GM18526 (cell line): ENCODE results near the gene ANKS4B.

Source experiments
- POLR2A ChIP-seq: IDR thresholded peaks from 3 replicates; pipeline ENCODE4 v1.6.1; 2011; ENCODE audit not compliant: insufficient read length; ENCODE audit errors: extremely low read depth

The ANKS4B gene

DNA sequence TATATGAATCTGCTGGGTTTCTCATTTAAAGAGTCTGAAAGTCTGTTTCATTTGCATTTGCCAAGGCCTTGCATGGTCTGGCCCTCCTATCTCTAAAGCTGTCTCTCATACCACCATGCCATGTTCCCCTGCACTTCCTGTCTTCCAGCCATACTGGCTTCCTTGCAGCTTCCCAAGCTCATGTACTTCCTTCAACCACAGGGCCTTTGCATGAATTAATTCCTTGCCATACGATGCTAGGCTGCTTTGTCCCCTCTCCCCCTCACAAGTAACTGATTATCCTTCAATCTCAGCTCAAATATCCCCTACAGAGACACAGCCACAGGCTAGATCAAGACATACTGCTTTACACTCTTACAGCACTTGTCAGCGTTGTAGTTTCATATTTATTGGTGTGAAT, 38.8 kb downstream of the ANKS4B start:
- no peak for TF ChIP-seq POLR2A

DNA sequence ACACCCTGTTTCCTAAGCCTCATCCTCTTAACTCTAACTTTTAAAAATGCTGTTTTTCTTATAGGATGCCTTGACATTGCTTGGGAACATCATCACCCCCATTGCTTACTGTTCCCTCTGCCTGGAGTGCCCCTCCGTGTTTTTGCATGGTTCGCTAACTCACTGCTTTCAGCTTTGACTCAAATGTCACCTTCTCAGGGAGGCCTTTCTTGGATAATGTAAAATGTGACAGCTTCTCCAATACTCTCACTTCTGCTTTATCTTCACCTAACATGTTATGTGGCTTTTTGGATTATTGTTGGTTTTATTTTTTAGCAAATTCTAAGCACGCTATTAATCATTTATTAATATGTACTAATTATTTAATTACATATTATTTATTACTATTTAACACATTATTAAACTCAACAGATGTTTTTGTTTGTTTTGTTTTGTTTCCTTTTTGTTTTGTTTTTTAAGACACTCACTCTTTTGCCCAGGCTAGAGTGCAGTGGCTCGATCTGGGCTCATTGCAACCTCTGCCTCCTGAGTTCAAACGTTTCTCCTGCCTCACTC, 40.8 kb downstream of the ANKS4B start:
- TF ChIP-seq POLR2A = no peak

DNA sequence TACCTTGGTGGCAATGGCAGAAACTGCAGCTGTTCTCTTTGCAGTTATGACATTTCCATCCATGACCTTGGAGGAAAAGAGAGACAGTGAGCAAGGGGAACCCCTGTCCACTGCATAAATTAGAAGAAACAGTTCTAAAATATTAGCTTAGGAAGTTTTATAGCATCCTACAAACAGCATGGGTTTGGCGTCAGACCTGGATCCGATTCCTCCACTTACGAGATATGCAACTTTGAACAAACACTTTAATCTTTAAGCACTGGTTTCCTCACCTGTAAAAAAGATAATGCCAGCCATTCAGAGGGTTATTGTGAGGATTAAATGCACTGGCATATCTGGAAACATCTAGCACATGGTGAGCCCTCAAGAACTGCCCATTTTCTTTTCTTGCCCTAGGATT, 42.0 kb downstream of the ANKS4B start:
- TF ChIP-seq POLR2A = no peak

DNA sequence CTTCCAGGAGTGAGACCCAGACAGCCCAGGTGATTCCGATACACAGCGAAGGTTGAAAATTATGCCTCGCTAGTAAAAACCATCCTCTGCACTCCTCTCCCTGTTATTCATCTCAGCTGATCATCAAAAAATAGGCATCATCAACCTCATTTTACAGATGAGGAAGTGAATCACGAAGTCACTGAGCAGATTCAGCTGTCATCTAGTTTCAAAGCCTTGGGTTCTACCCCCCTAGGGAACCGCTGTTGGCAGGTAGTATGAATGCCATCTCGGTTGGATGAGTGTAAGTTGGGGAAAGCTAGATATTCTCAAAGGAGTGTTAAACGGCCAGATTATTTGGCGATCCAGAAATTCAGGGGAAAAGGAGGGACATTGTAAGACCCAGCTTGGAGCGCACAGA, 42.6 kb downstream of the ANKS4B start:
- TF ChIP-seq POLR2A = no peak

DNA sequence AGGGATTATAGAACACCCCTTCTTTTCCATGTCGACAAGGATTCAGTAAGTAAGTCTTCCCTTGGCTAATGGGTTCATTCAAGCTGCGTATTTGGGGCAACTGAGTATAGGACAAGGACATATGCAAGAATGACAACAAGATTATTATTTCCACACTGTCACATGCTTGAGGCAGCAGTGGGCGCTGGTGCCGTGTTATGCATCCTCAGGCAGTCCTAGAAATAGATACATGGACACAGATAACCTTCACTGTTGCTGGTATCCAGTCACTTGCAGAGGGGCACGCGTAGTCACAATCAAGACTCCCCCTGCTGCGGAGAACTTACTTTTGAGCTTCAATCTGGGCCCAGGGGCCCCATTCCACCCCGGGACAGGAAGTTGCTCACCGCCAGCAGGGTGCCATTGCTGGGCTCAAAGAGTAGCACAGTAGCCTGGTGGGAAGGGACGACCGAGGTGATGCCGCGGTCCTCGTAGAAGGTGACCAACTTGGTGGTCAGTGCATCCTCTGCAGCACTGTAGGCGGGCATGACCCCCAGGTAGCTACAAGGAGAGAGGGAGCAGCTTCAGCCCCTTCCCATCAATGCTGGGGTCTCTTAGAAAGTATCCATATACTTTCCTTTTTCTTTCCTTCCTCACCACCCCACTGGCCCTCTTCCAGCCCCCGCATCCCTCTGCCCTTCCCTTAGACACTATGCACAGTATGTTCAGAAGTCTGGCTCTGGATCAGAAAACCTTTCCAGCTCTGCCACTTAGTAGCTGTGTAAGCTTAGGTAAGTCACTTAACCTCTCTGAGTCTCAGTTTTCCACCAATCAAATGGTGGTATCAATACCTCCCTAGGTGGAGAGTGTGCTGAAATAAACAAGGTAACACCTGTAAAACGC, 43.8 kb downstream of the ANKS4B start:
- TF ChIP-seq POLR2A = no peak

DNA sequence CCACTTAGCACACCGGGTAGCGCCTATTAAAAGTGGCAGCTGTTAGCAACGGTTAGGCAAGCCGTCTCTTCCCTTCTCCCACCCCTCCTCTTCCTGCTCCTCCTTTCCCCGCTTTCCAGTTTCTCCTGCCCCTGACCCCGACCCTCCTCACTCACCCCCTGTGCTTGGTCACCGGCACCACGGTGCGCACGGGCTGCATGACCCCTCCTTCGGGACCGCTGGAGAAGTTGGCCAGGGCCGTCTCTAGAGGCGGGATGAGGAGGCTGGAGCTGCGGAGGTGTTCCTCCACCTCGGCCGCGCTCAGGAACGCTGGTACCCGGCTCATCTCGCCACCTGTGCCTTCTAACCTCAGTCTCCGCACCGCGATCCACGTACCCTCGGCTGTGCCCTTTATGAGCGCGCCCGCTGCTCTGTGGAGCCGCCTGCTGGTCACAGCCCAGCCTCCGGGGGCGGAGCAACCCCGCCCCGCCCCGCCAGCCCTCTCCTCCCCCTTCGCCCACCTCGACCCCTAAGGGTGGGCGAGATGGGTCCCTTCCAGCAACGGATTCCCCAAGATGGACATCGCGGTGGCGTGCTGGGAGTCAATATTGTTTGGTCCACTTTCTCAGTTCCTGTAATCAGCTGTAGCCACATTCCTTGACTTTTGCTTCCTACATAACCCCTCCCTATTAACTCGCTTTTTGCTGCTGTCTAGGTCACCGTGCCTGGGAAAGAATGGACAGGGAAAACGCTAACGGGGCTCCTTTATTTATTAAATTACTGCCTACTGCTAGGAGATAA, 44.6 kb downstream of the ANKS4B start, which contains the start of gene CRYM:
Gene CRYM, minus strand, starts transcription at position 364 of the 780 bp plus-strand sequence. Its CDS starts 39 bp downstream, at position 325.
- no peak for TF ChIP-seq POLR2A

DNA sequence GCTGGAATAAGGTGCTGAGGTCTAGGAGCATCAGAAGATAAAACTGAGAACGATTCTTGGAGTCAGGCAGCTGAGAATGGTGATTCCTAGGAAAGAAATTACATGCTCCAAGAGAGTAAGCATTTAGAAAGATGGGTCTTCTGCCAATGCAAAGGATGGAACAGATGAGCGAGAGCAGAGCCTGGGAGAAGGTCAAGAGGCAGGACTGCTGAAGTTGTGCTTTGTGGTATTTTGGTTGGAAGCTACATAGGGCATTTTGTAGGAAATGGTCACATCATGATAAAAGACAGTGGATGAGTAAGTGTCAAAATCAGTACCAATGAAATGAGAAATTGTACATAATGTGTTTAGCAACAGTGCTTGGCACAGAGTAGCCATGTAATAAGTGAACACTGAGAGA, 46.0 kb downstream of the ANKS4B start:
- TF ChIP-seq POLR2A = no peak

DNA sequence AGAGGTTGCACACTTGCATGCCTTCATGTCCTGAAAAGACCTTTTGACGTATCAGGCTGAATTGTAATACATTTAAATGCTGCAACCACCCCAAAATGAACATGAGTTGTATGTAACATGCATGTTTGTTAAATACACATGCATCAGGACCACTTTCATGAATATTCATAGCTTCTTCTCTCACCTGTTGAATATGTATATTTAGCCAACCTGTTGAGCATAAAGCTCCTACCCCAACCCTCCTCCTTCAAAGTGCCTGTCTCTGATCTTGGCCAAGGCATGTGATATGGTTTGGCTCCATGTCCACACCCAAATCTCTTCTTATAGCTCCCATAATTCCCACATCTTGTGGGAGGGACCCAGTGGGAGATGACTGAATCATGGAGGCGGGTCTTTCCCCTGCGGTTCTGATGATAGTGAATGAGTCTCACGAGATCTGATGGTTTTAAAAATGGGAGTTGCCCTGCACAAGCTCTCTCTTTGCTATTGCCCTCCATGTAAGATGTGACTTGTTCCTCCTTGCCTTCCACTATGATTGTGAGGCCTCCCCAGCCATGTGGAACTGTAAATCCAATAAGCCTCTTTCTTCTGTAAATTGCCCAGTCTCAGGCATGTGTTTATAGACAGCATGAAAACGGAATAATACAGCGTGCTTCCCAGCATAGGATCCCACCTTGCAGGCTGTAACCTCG, 48.3 kb downstream of the ANKS4B start:
- TF ChIP-seq POLR2A = no peak

DNA sequence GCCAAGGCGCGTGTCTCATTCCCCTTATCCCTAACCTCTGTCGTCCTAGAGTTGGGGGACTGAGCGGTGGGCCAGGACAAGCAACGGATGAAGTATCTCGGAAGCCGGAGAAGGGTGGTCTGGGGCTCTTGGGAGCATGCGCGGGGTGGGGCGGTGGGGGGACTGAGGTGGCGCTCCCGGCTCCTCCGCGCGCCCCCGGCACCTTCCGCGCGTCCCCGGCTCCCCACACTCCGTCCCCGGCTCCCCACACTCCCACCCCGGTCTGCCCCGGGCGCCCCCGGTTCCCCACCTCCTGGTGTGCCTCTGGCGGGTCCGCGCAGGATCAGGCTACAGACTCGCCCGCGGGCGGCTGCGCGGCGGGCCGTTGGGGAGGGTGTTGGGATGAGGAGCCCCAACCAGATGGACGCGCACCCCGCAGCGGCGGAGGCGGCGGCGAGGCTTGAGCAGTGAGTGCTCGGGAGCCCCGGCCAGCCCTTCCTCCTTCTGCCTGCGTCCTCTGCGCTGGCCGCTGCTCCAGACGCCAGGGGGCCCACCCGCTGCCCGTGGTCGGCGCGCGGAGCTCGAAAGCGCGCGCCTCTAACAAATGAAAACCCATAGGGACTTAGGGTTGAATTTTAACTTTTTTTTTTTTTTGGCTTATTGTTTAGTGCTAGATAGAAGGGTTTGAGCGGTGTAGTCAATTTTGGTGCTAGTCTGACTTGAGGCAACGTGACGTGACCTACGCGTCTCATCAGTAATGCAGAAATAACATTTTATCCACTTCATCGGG, 50.2 kb downstream of the ANKS4B start:
- no peak for TF ChIP-seq POLR2A

DNA sequence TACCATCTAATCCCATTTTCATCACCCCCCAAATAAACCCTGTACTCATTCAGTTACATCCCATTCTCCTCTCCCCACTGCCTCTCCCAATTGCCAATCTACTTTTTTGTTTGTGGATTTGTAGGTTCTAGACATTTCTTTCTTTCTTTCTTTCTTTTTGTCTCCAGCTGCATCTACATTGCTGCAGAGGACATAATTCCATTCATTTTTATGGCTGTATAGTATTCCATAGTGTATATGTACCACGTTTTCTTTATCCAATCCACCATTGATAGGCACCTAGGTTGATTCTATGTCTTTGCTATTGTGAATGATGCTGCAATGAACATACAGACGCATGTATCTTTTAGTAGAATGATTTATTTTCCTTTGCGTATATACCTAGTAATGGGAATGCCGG, 50.9 kb downstream of the ANKS4B start:
- TF ChIP-seq POLR2A = no peak

DNA sequence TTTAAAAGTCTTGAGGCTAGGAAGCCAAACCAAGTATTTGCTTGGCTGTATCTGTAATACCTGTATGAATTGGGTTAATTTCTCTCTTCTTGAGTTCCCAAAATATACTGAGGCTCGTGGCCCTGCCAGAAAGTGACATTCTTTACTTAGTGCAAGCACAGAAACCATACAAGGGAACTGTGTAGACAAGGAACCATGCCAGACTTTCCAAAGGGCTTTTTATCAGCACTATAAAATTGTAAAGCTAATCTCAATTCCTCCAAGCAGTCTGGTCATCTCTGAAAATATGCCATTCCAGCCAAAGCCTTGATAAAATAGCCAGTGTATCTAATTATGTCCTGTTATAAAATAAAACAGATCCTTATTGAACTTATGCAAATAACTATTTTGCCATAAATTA, 51.8 kb downstream of the ANKS4B start:
- TF ChIP-seq POLR2A = no peak

DNA sequence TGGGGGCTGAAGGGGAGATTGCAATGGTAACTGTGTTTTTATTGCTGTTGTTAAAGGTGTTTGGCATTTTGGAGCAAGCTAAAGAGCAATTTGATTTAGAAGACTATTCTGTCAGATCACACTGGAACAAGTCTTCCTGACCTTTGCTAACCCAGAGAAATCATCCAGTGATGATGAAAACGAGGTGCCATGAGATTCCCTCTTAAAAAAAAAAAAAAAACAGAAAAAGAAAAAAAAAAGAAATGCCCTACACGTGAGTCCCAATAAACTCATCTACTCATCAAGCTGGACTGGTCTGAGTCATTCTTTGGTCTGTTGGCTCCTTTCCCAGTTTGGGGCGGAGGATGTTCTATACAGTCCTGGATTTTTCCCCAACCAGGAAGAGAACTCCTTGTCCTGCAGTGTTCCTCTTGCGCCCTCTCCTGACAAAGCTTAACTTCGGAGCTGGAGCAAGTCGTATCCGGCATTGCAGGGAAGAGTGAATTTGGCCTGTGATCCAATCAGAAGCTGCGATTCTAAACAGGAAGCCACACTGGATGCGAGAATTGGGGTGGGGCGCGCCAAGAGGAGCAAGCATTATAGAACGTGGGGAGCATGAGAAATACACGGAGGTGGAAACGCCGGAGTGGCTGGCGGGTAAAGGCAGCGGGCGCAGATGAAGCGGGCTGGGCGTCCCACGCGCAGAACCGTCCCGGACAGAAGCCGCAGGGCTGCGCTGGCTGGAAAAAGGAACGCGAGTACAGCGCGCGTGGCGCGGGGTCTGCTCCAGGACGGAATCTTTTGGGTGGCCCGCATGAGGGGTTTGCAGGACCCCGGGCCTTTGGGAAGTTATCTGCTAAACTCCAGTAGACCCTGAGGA, 67.0 kb downstream of the ANKS4B start:
- peak; percentile 46 for TF ChIP-seq POLR2A

DNA sequence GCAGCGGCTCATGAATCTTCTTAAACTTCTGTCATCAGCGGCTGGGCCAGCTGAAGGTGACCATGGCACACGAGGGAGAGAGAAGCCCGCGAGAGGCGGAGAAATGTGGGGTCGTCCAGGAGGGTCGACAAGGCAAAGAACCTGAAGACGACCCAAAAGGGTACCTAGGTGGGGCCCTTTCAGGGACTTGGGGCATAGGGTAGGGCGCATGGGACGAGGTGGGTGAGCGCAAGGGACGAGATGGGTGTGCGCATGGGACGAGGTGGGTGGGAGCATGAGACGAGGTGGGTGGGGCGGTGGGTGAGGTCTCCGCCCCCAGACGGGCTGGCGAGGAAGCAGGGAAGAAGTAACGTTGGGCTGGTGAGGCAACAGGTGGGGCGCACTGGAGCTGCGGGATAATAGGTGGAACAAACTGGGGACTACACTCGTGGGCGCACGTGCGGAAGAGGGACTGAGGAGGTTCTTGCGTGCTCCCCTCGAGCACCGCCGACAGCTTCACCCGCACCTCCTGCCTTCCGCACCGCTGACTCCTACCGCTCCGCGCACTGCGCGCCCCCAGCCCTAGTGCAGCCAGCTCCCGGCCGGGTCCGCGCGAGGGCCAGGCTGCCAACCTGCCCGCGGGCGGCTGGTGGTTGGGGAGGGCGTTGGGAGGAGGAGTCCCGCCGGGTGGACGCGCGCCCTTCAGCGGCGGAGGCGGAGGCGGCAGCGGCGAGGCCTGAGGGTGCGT, 67.8 kb downstream of the ANKS4B start:
- TF ChIP-seq POLR2A = peak; percentile 73
